GM23338 (cell line): ENCODE results near the gene TMA7. TPM values are rescaled to one million over a fixed set of nuclear protein-coding genes. Genes with fewer than 3 reads are reported as not detected.
A peak's percentile ranks its signal among the peaks of the same experiment; 100 is the strongest.

ENCODE experiments used
- ATAC-seq: fragments of 200-7000 bp; cut with Tn5 transposase; 3 replicates; pipeline ENCODE4 v1.9.1; 2020
- DNase-seq: peaks from one replicate; pipeline ENCODE4 v3.0.0-alpha.2; 2015; ENCODE audit warnings: low spot score
- H2AFZ ChIP-seq: fragments of 200-600 bp; sonication (generic); 2 replicates; pipeline ENCODE4 v1.8.0; 2016; ENCODE audit warnings: antibody characterized with exemption, mild to moderate bottlenecking, moderate library complexity
- H3F3A ChIP-seq: fragments of 200-600 bp; sonication (generic); replicated peaks from 2 replicates; pipeline ENCODE4 v1.8.0; 2017; ENCODE audit warnings: antibody characterized with exemption, mixed run types, low read depth
- H3K27ac ChIP-seq: fragments of 200-600 bp; sonication (generic); 2 replicates; pipeline ENCODE4 v1.6.1; 2016; ENCODE audit warnings: low read depth
- H3K27me3 ChIP-seq: fragments of 200-600 bp; sonication (generic); 2 replicates; pipeline ENCODE4 v1.8.0; 2016; ENCODE audit warnings: mild to moderate bottlenecking, mixed run types, moderate library complexity; ENCODE audit not compliant: insufficient read depth
- H3K36me3 ChIP-seq: fragments of 200-600 bp; sonication (generic); 2 replicates; pipeline ENCODE4 v1.8.0; 2016; ENCODE audit warnings: mild to moderate bottlenecking; ENCODE audit not compliant: insufficient read depth
- H3K4me1 ChIP-seq: fragments of 200-600 bp; sonication (generic); 2 replicates; pipeline ENCODE4 v1.8.0; 2016; ENCODE audit warnings: mild to moderate bottlenecking, moderate library complexity; ENCODE audit not compliant: insufficient read depth
- H3K4me2 ChIP-seq: fragments of 200-600 bp; sonication (generic); 2 replicates; pipeline ENCODE4 v1.7.1; 2017; ENCODE audit warnings: mixed run types
- H3K4me3 ChIP-seq: fragments of 200-600 bp; sonication (generic); 2 replicates; pipeline ENCODE4 v1.6.1; 2016; ENCODE audit warnings: mixed run types
- H3K79me2 ChIP-seq: fragments of 200-600 bp; sonication (generic); replicated peaks from 2 replicates; pipeline ENCODE4 v1.8.0; 2017; ENCODE audit warnings: mild to moderate bottlenecking; ENCODE audit not compliant: insufficient read depth
- H3K9me2 ChIP-seq: fragments of 200-600 bp; sonication (generic); 2 replicates; pipeline ENCODE4 v1.8.0; 2017; ENCODE audit not compliant: insufficient read depth
- H4K20me1 ChIP-seq: fragments of 200-600 bp; sonication (generic); replicated peaks from 2 replicates; pipeline ENCODE4 v1.8.0; 2017; ENCODE audit warnings: mild to moderate bottlenecking; ENCODE audit not compliant: insufficient read depth
- H3K27ac Mint-ChIP-seq: 2 replicates; pipeline ENCODE4 v1.8.0; 2020; ENCODE audit warnings: inconsistent platforms, mild to moderate bottlenecking, moderate library complexity, mixed read lengths
- H3K27me3 Mint-ChIP-seq: 3 replicates; pipeline ENCODE4 v1.8.0; 2022; ENCODE audit warnings: low read depth, mild to moderate bottlenecking, moderate library complexity, mixed read lengths, inconsistent platforms; ENCODE audit not compliant: insufficient read depth, poor library complexity
- H3K36me3 Mint-ChIP-seq: 3 replicates; pipeline ENCODE4 v1.8.0; 2021; ENCODE audit warnings: low read depth, mild to moderate bottlenecking, inconsistent platforms, moderate library complexity, mixed read lengths
- H3K4me1 Mint-ChIP-seq: 3 replicates; pipeline ENCODE4 v1.8.0; 2020; ENCODE audit warnings: mild to moderate bottlenecking, inconsistent platforms, mixed read lengths
- H3K4me3 Mint-ChIP-seq: 3 replicates; pipeline ENCODE4 v1.8.0; 2021; ENCODE audit warnings: moderate library complexity, mild to moderate bottlenecking, inconsistent platforms, mixed read lengths
- H3K9me3 Mint-ChIP-seq: 3 replicates; pipeline ENCODE4 v1.8.0; 2020; ENCODE audit warnings: moderate library complexity, mild to moderate bottlenecking, inconsistent platforms, mixed read lengths
- CREB1 ChIP-seq: fragments of 250-450 bp; sonication (Bioruptor Pico); IDR thresholded peaks from 2 replicates; pipeline ENCODE4 v1.5.0; 2020; ENCODE audit warnings: low read depth, mild to moderate bottlenecking, moderate library complexity
- CTCF ChIP-seq, 2 experiments: fragments of 200-600 bp in 1 of 2; sonication (generic) in 1 of 2; conservative IDR thresholded peaks; 2 replicates each; pipeline versions ENCODE4 v1.5.1 to v1.6.1; 2016 to 2017; ENCODE audit warnings: antibody characterized with exemption in 2 of 2, low read depth in 2 of 2, mild to moderate bottlenecking in 2 of 2, moderate library complexity in 1 of 2
- EZH2 ChIP-seq: fragments of 200-600 bp; sonication (generic); IDR thresholded peaks from one replicate; pipeline ENCODE4 v1.8.0; 2017; ENCODE audit warnings: antibody characterized with exemption, mild to moderate bottlenecking, low read depth; ENCODE audit not compliant: unreplicated experiment
- JUNB ChIP-seq: IDR thresholded peaks from one replicate; pipeline ENCODE4 v1.6.1; 2016; ENCODE audit warnings: antibody characterized with exemption; ENCODE audit not compliant: unreplicated experiment
- NANOG ChIP-seq: IDR thresholded peaks from 2 replicates; pipeline ENCODE4 v1.6.1; 2016; ENCODE audit warnings: antibody characterized with exemption, borderline replicate concordance
- POLR2AphosphoS5 ChIP-seq: IDR thresholded peaks from 2 replicates; pipeline ENCODE4 v1.6.1; 2016; ENCODE audit warnings: antibody characterized with exemption, low read depth
- REST ChIP-seq: IDR thresholded peaks from one replicate; pipeline ENCODE4 v1.6.1; 2018; ENCODE audit warnings: antibody characterized with exemption; ENCODE audit not compliant: unreplicated experiment
- ZNF114 ChIP-seq: fragments of 250-450 bp; sonication (Bioruptor Pico); IDR thresholded peaks from 2 replicates; pipeline ENCODE4 v1.5.0; 2020; ENCODE audit warnings: mild to moderate bottlenecking, moderate library complexity
- ZNF331 ChIP-seq: fragments of 250-450 bp; sonication (Bioruptor Pico); IDR thresholded peaks from 2 replicates; pipeline ENCODE4 v1.5.0; 2020; ENCODE audit warnings: low read depth, mild to moderate bottlenecking, moderate library complexity
- polyA plus RNA-seq: library from polyadenylated mRNA; unstranded; fragments of >200 nt; fragmentation: Nextera tagmentation; extraction: Ambion mirVana; gene quantifications from 2 replicates; pipeline ENCODE4 v1.2.1, GENCODE V29; 2016
- total RNA-seq: library from RNA; depleted of rRNA; stranded (reverse); fragments of >200 nt; shearing (Covaris generic); gene quantifications from 2 replicates; pipeline ENCODE4 v1.2.3, GENCODE V29; 2014
- TF ChIP-seq, protein P1 (sequence below): fragments of 250-450 bp; sonication (Bioruptor Pico); IDR thresholded peaks from 2 replicates; pipeline ENCODE4 v1.5.0; 2020; ENCODE audit warnings: mild to moderate bottlenecking, moderate library complexity

The TMA7 gene
- total and polyA plus RNA-seq, 2 experiments from 2014 or later: 419 to 2,089 TPM

- TF ChIP-seq, protein P1, sequence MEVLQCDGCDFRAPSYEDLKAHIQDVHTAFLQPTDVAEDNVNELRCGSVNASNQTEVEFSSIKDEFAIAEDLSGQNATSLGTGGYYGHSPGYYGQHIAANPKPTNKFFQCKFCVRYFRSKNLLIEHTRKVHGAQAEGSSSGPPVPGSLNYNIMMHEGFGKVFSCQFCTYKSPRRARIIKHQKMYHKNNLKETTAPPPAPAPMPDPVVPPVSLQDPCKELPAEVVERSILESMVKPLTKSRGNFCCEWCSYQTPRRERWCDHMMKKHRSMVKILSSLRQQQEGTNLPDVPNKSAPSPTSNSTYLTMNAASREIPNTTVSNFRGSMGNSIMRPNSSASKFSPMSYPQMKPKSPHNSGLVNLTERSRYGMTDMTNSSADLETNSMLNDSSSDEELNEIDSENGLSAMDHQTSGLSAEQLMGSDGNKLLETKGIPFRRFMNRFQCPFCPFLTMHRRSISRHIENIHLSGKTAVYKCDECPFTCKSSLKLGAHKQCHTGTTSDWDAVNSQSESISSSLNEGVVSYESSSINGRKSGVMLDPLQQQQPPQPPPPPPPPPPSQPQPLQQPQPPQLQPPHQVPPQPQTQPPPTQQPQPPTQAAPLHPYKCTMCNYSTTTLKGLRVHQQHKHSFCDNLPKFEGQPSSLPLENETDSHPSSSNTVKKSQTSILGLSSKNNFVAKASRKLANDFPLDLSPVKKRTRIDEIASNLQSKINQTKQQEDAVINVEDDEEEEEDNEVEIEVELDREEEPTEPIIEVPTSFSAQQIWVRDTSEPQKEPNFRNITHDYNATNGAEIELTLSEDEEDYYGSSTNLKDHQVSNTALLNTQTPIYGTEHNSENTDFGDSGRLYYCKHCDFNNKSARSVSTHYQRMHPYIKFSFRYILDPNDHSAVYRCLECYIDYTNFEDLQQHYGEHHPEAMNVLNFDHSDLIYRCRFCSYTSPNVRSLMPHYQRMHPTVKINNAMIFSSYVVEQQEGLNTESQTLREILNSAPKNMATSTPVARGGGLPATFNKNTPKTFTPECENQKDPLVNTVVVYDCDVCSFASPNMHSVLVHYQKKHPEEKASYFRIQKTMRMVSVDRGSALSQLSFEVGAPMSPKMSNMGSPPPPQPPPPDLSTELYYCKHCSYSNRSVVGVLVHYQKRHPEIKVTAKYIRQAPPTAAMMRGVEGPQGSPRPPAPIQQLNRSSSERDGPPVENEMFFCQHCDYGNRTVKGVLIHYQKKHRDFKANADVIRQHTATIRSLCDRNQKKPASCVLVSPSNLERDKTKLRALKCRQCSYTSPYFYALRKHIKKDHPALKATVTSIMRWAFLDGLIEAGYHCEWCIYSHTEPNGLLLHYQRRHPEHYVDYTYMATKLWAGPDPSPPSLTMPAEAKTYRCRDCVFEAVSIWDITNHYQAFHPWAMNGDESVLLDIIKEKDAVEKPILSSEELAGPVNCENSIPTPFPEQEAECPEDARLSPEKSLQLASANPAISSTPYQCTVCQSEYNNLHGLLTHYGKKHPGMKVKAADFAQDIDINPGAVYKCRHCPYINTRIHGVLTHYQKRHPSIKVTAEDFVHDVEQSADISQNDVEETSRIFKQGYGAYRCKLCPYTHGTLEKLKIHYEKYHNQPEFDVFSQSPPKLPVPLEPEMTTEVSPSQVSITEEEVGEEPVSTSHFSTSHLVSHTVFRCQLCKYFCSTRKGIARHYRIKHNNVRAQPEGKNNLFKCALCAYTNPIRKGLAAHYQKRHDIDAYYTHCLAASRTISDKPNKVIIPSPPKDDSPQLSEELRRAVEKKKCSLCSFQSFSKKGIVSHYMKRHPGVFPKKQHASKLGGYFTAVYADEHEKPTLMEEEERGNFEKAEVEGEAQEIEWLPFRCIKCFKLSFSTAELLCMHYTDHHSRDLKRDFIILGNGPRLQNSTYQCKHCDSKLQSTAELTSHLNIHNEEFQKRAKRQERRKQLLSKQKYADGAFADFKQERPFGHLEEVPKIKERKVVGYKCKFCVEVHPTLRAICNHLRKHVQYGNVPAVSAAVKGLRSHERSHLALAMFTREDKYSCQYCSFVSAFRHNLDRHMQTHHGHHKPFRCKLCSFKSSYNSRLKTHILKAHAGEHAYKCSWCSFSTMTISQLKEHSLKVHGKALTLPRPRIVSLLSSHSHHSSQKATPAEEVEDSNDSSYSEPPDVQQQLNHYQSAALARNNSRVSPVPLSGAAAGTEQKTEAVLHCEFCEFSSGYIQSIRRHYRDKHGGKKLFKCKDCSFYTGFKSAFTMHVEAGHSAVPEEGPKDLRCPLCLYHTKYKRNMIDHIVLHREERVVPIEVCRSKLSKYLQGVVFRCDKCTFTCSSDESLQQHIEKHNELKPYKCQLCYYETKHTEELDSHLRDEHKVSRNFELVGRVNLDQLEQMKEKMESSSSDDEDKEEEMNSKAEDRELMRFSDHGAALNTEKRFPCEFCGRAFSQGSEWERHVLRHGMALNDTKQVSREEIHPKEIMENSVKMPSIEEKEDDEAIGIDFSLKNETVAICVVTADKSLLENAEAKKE (CRISPR knock-in tag): no peak
- no peak for TF ChIP-seq NANOG
- no peak for TF ChIP-seq JUNB
These were observed 10.6 kb upstream of the TMA7 start (continued) for GRCh38 chr3:48429317-48429959.

GRCh38 chr3:48429960-48430707 lies 9.9 kb upstream of the TMA7 start, which contains the start of gene PLXNB1:
Gene PLXNB1 (minus strand): TSS chr3:48430086. CDS start chr3:48424611, 5,475 bp downstream.
- peak within 1 kb of the TSS; percentile 97 for H3K27ac Mint-ChIP-seq
- peak; percentile 98 for DNase-seq
- peak within 1 kb of the TSS; percentile 84 for H3K4me3 ChIP-seq
- H3K4me1 ChIP-seq: peaks cover 35% of the 10 kb centered on the region
- peaks cover 33% of the 10 kb centered on the region for H3F3A ChIP-seq
- peak; percentile 70 for ATAC-seq
- H4K20me1 ChIP-seq: peaks cover 10% of the 10 kb centered on the region
- peaks cover 50% of the 10 kb centered on the region for H3K79me2 ChIP-seq
- H3K27me3 Mint-ChIP-seq: peaks cover 13% of the 10 kb centered on the region
- H2AFZ ChIP-seq: no peak within 1 kb of the TSS
- peak within 1 kb of the TSS; percentile 99 for H3K27ac ChIP-seq
- peaks cover 10% of the 10 kb centered on the region for H3K36me3 ChIP-seq
- peaks cover 55% of the 10 kb centered on the region for H3K4me1 Mint-ChIP-seq
- H3K4me2 ChIP-seq: peak within 1 kb of the TSS; percentile 86
- peaks cover 3% of the 10 kb centered on the region; the same call in 1 of the 3 replicates for H3K9me3 Mint-ChIP-seq
- peak within 1 kb of the TSS; percentile 88 for H3K4me3 Mint-ChIP-seq
- H3K27me3 ChIP-seq: no peaks in the 10 kb centered on the region
- H3K9me2 ChIP-seq: no peaks in the 10 kb centered on the region
- peaks cover 49% of the 10 kb centered on the region for H3K36me3 Mint-ChIP-seq
- TF ChIP-seq ZNF114 (no peak), POLR2AphosphoS5 (peak; percentile 68), CREB1 (CRISPR knock-in tag) (peak; percentile 24; the same call in 1 of the 2 replicates), CTCF (conservative IDR thresholded peaks at IDR 0.05; ENCODE audit: low read depth in 2 of 2) (no peak), JUNB (no peak), ZNF331 (CRISPR knock-in tag) (no peak), EZH2 (no peak), REST (no peak)
